Measurements from ENCODE around the gene SNAI3. TPM values are rescaled to one million over a fixed set of nuclear protein-coding genes. Genes with fewer than 3 reads are reported as not detected.

The SNAI3 gene
- total RNA-seq, 4 donors from 2014 or later: 0.23 to 0.95 TPM; not detected in 2

- intact Hi-C loops (cut with DNase I): no loop called here
- no peak for DNase-seq
- TF ChIP-seq POLR2A (IDR thresholded peaks at IDR 0.05) (no peak), CTCF (IDR thresholded peaks at IDR 0.05) (no peak)
- H3K36me3 ChIP-seq: peaks cover 0 to 67% (median 9%) of the 10 kb centered on the region in 3 donors
- WGBS, 2 donors: 88 to 97% methylated on average over 8 to 12 of the region's 15 CpGs
- no peaks in the 10 kb centered on the region for H3K27me3 ChIP-seq
- H3K27ac ChIP-seq: no peak overlapping the region
- no peaks in the 10 kb centered on the region for H3K9me3 ChIP-seq
- H3K4me3 ChIP-seq: no peak overlapping the region
- peaks cover under 1 to 21% (median 6%) of the 10 kb centered on the region in 3 donors for H3K4me1 ChIP-seq
Measured at GRCh38 chr16:88658714-88659113, 27.6 kb downstream of the SNAI3 start.

- H3K4me3 ChIP-seq: no peak overlapping the region
- H3K27ac ChIP-seq: no peak overlapping the region
- H3K4me1 ChIP-seq: peaks cover 0 to 14% (median 5%) of the 10 kb centered on the region in 3 donors
- no peak for DNase-seq
- peaks cover 0 to 80% (median 9%) of the 10 kb centered on the region in 3 donors for H3K36me3 ChIP-seq
- no CpG with 5 or more reads among the region's 19 CpGs for WGBS, 2 donors
- H3K27me3 ChIP-seq: no peaks in the 10 kb centered on the region
- TF ChIP-seq CTCF (IDR thresholded peaks at IDR 0.05): no peak
- no peak for TF ChIP-seq POLR2A (IDR thresholded peaks at IDR 0.05)
- no peaks in the 10 kb centered on the region for H3K9me3 ChIP-seq
- intact Hi-C loops (cut with DNase I): no loop called here
Measured at GRCh38 chr16:88657371-88657770, 28.9 kb downstream of the SNAI3 start.

GRCh38 chr16:88656291-88656980 lies 29.9 kb downstream of the SNAI3 start:
- intact Hi-C loops (cut with DNase I): no loop called here
- peaks cover 0 to 88% (median 9%) of the 10 kb centered on the region in 3 donors for H3K36me3 ChIP-seq

GRCh38 chr16:88655733-88656281 lies 30.5 kb downstream of the SNAI3 start:
- WGBS, 2 donors: no CpG with 5 or more reads among the region's 29 CpGs
- Histone ChIP-seq H3K27me3 (no peaks in the 10 kb centered on the region), H3K4me3 (no peak overlapping the region), H3K36me3 (peaks cover 0 to 88% (median 9%) of the 10 kb centered on the region in 3 donors), H3K4me1 (peaks cover 7 to 15% (median 7%) of the 10 kb centered on the region in 3 donors), H3K9me3 (no peaks in the 10 kb centered on the region), H3K27ac (no peak overlapping the region)
- DNase-seq: no peak
- no peak for TF ChIP-seq POLR2A (IDR thresholded peaks at IDR 0.05)
- no peak for TF ChIP-seq CTCF (IDR thresholded peaks at IDR 0.05)
- intact Hi-C loops (cut with DNase I): no loop called here

More at GRCh38 chr16:88656291-88656980, 29.9 kb downstream of the SNAI3 start:
- Histone ChIP-seq H3K27me3 (no peaks in the 10 kb centered on the region), H3K27ac (no peak overlapping the region), H3K9me3 (no peaks in the 10 kb centered on the region), H3K4me3 (no peak overlapping the region), H3K4me1 (peaks cover 2 to 14% (median 4%) of the 10 kb centered on the region in 3 donors)
- no peak for DNase-seq
- WGBS, 2 donors: 80 to 85% methylated on average over 1 to 11 of the region's 25 CpGs
- TF ChIP-seq CTCF (IDR thresholded peaks at IDR 0.05) (no peak), POLR2A (IDR thresholded peaks at IDR 0.05) (no peak)

- Histone ChIP-seq H3K27ac (no peak overlapping the region), H3K4me3 (no peak overlapping the region), H3K36me3 (peaks cover 0 to 86% (median 9%) of the 10 kb centered on the region in 3 donors), H3K4me1 (peaks cover 7 to 21% (median 11%) of the 10 kb centered on the region in 3 donors), H3K9me3 (no peaks in the 10 kb centered on the region), H3K27me3 (no peaks in the 10 kb centered on the region)
- 91 to 100% methylated on average over 3 to 14 of the region's 50 CpGs for WGBS, 2 donors
- no peak for DNase-seq
- intact Hi-C loops (cut with DNase I): no loop called here
- TF ChIP-seq POLR2A (IDR thresholded peaks at IDR 0.05) (no peak), CTCF (IDR thresholded peaks at IDR 0.05) (no peak)
Measured at GRCh38 chr16:88655053-88655732, 31.1 kb downstream of the SNAI3 start.

Data from esophagus squamous epithelium (tissue), 5 donors.